WTC11 (cell line): Measurements from ENCODE around the gene SYT17. TPM values are rescaled to one million over a fixed set of nuclear protein-coding genes. Genes with fewer than 3 reads are reported as not detected.

Source experiments
- ATAC-seq: fragments of 200-7000 bp; cut with Tn5 transposase; 2 replicates; pipeline ENCODE4 v1.10.0; 2021; ENCODE audit warnings: mild to moderate bottlenecking, moderate library complexity
- CTCF ChIA-PET: fragments of 300-600 bp; sonication (Branson Sonifier 250); formaldehyde crosslinking; loops from one replicate; lab custom pipeline; 2021; ENCODE audit warnings: antibody characterized with exemption; lab: Charles Lee
- POLR2A ChIA-PET: fragments of 350-600 bp; sonication (Branson Sonifier 250); formaldehyde crosslinking; loops from one replicate; lab custom pipeline; 2021; ENCODE audit warnings: antibody characterized with exemption; lab: Charles Lee
- DNase-seq: peaks from one replicate; pipeline ENCODE4 v3.0.0; 2021; ENCODE audit warnings: low spot score
- H3K27ac Mint-ChIP-seq: 2 replicates; pipeline ENCODE4 v1.8.0; 2021; ENCODE audit warnings: mixed read lengths
- H3K27me3 Mint-ChIP-seq: 2 replicates; pipeline ENCODE4 v1.8.0; 2021; ENCODE audit warnings: low read depth, mild to moderate bottlenecking, moderate library complexity, mixed read lengths
- H3K36me3 Mint-ChIP-seq: 2 replicates; pipeline ENCODE4 v1.8.0; 2021; ENCODE audit warnings: mixed read lengths
- H3K4me1 Mint-ChIP-seq: 2 replicates; pipeline ENCODE4 v1.8.0; 2022; ENCODE audit warnings: mixed read lengths
- H3K4me3 Mint-ChIP-seq: 2 replicates; pipeline ENCODE4 v1.8.0; 2021; ENCODE audit warnings: mild to moderate bottlenecking, moderate library complexity, mixed read lengths
- H3K9me3 Mint-ChIP-seq: 2 replicates; pipeline ENCODE4 v1.8.0; 2021; ENCODE audit warnings: mixed read lengths
- CDX4 ChIP-seq: fragments of 250-450 bp; sonication (Bioruptor Pico); IDR thresholded peaks from 2 replicates; pipeline ENCODE4 v1.9.0; 2021; ENCODE audit warnings: moderate library complexity, mild to moderate bottlenecking, inconsistent platforms, borderline replicate concordance
- ETV6 ChIP-seq: sonication (generic); formaldehyde crosslinking; IDR thresholded peaks from 2 replicates; pipeline ENCODE4 v1.8.1; 2022; ENCODE audit warnings: mild to moderate bottlenecking, missing genetic modification reagents
- JAZF1 ChIP-seq: fragments of 250-450 bp; sonication (Bioruptor Pico); IDR thresholded peaks from 2 replicates; pipeline ENCODE4 v1.9.0; 2021; ENCODE audit warnings: moderate library complexity, mild to moderate bottlenecking, inconsistent platforms
- MYBL2 ChIP-seq: sonication (generic); formaldehyde crosslinking; IDR thresholded peaks from 2 replicates; pipeline ENCODE4 v1.8.1; 2023; ENCODE audit warnings: mild to moderate bottlenecking, moderate library complexity, missing genetic modification reagents
- NFYB ChIP-seq: sonication (generic); formaldehyde crosslinking; conservative IDR thresholded peaks from 2 replicates; pipeline ENCODE4 v1.8.0; 2022; ENCODE audit warnings: low read depth, missing genetic modification reagents
- NR1H2 ChIP-seq: sonication (generic); formaldehyde crosslinking; IDR thresholded peaks from 2 replicates; pipeline ENCODE4 v1.9.0; 2021; ENCODE audit warnings: mild to moderate bottlenecking, moderate library complexity, missing genetic modification reagents
- NR3C1 ChIP-seq: sonication (generic); formaldehyde crosslinking; conservative IDR thresholded peaks from 2 replicates; pipeline ENCODE4 v1.8.1; 2023; ENCODE audit warnings: low read depth, mild to moderate bottlenecking, missing genetic modification reagents
- TEAD4 ChIP-seq: sonication (generic); formaldehyde crosslinking; IDR thresholded peaks from 2 replicates; pipeline ENCODE4 v1.8.0; 2022; ENCODE audit warnings: mild to moderate bottlenecking, missing genetic modification reagents
- ZBTB21 ChIP-seq: sonication (generic); formaldehyde crosslinking; IDR thresholded peaks from 2 replicates; pipeline ENCODE4 v1.8.1; 2023; ENCODE audit warnings: mild to moderate bottlenecking, missing genetic modification reagents, borderline replicate concordance
- ZNF219 ChIP-seq: sonication (generic); formaldehyde crosslinking; IDR thresholded peaks from 2 replicates; pipeline ENCODE4 v1.8.0; 2023; ENCODE audit warnings: missing genetic modification reagents, mild to moderate bottlenecking, borderline replicate concordance
- ZNF232 ChIP-seq: sonication (generic); formaldehyde crosslinking; IDR thresholded peaks from 2 replicates; pipeline ENCODE4 v1.8.0; 2022; ENCODE audit warnings: mild to moderate bottlenecking, missing genetic modification reagents
- ZNF263 ChIP-seq: sonication (generic); formaldehyde crosslinking; IDR thresholded peaks from 2 replicates; pipeline ENCODE4 v1.8.1; 2022; ENCODE audit warnings: low read depth, mild to moderate bottlenecking, moderate library complexity, missing genetic modification reagents
- ZNF281 ChIP-seq: sonication (generic); formaldehyde crosslinking; IDR thresholded peaks from 2 replicates; pipeline ENCODE4 v1.8.0; 2023; ENCODE audit warnings: mild to moderate bottlenecking, missing genetic modification reagents
- ZNF423 ChIP-seq: fragments of 250-450 bp; sonication (Bioruptor Pico); IDR thresholded peaks from 2 replicates; pipeline ENCODE4 v2.1.2; 2022; ENCODE audit warnings: mild to moderate bottlenecking, moderate library complexity
- ZNF512 ChIP-seq: sonication (generic); formaldehyde crosslinking; IDR thresholded peaks from 2 replicates; pipeline ENCODE4 v1.8.1; 2022; ENCODE audit warnings: missing genetic modification reagents, borderline replicate concordance
- ZNF532 ChIP-seq: fragments of 250-450 bp; sonication (Bioruptor Pico); IDR thresholded peaks from 2 replicates; pipeline ENCODE4 v1.9.0; 2021; ENCODE audit warnings: mild to moderate bottlenecking, borderline replicate concordance
- total RNA-seq: library from RNA; stranded (reverse); gene quantifications from 3 replicates; pipeline ENCODE4 v1.2.3, GENCODE V29; 2021

The SYT17 gene
- total RNA-seq, 1 experiment from 2014 or later = 5.5 TPM

- Mint-ChIP-seq H3K27me3 (peaks cover 3% of the 10 kb centered on the region; the same call in 1 of the 2 replicates), H3K4me1 (peaks cover 33% of the 10 kb centered on the region), H3K36me3 (peaks cover 8% of the 10 kb centered on the region), H3K9me3 (peaks cover 6% of the 10 kb centered on the region; the same call in 1 of the 2 replicates), H3K27ac (peak overlapping the region; percentile 13; the same call in 1 of the 2 replicates), H3K4me3 (no peak overlapping the region)
- DNase-seq = no peak
- ATAC-seq = peak; percentile 27; the same call in 1 of the 2 replicates
- CTCF ChIA-PET = no interaction called here
- TF ChIP-seq ZNF263 (CRISPR knock-in tag) (no peak), ZNF512 (CRISPR knock-in tag) (no peak), ZNF281 (no peak), JAZF1 (CRISPR knock-in tag) (no peak)
- POLR2A ChIA-PET = no interaction called here
These were observed 39.4 kb upstream of the SYT17 start for GRCh38 chr16:19128454-19129200.

- H3K27me3 Mint-ChIP-seq = peaks cover 3% of the 10 kb centered on the region; the same call in 1 of the 2 replicates
- peaks cover 8% of the 10 kb centered on the region for H3K36me3 Mint-ChIP-seq
- H3K9me3 Mint-ChIP-seq = peaks cover 6% of the 10 kb centered on the region; the same call in 1 of the 2 replicates
- DNase-seq (no peak), ATAC-seq (no peak)
- TF ChIP-seq TEAD4 (CRISPR knock-in tag) (no peak), ZNF423 (CRISPR knock-in tag) (no peak), ZNF532 (no peak), NR1H2 (CRISPR knock-in tag) (no peak), NFYB (no peak), ZNF281 (no peak), ETV6 (CRISPR knock-in tag) (no peak), ZNF219 (CRISPR knock-in tag) (no peak), ZNF232 (CRISPR knock-in tag) (no peak), MYBL2 (CRISPR knock-in tag) (no peak), CDX4 (no peak), NR3C1 (CRISPR knock-in tag) (no peak), ZBTB21 (CRISPR knock-in tag) (no peak)
- 0 out of 2 replicates have a peak overlapping the region, but pooled peaks have one; percentile 19 for H3K27ac Mint-ChIP-seq
- ChIA-PET CTCF (interaction anchor here (0.5 to 2.3 kb wide), 5 partner anchors 16 to 227 kb away, joined by 3 to 14 read pairs (median 9); partner anchors contain the start of gene ITPRIPL2), POLR2A (interaction anchor here (1.3 kb wide), 1 partner anchor 9 kb away, joined by 4 read pairs; no protein-coding TSS in a partner anchor)
- H3K4me3 Mint-ChIP-seq = no peak overlapping the region
- H3K4me1 Mint-ChIP-seq = peaks cover 36% of the 10 kb centered on the region
These were observed 37.7 kb upstream of the SYT17 start for GRCh38 chr16:19130385-19130784.
